Superior temporal gyrus (tissue), 1 donor: Measurements from ENCODE around the gene RSKR.
A peak's percentile ranks its signal among the peaks of the same experiment; 100 is the strongest.
"Not testable (repeated sequence)": the region's sequence is repeated elsewhere in the genome, so short reads cannot be mapped to it uniquely, and the experiment has no call there.

Source experiments
- DNase-seq: peaks from one replicate; pipeline ENCODE4 v3.0.0-alpha.2; 2016; ENCODE audit errors: extremely low spot score

RSKR gene

DNA sequence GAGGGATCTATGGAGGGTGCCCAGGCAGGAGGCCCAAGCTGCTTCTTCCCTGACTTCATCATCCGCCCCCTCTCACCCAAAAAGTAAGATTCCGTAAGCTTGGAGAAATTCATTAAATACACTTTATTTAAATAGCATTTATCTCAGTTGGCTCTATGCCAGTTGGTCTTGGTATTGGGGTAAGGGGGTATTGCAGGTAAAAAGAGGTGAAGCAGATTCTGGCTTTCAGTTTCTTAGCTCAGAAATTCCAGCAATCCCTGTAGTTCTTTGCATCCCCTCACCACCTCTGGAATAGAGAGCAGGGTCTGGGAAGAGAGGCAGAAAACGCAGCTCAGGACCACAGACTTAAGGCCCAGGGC, 36.5 kb downstream of the RSKR start:
- DNase-seq, result no peak

DNA sequence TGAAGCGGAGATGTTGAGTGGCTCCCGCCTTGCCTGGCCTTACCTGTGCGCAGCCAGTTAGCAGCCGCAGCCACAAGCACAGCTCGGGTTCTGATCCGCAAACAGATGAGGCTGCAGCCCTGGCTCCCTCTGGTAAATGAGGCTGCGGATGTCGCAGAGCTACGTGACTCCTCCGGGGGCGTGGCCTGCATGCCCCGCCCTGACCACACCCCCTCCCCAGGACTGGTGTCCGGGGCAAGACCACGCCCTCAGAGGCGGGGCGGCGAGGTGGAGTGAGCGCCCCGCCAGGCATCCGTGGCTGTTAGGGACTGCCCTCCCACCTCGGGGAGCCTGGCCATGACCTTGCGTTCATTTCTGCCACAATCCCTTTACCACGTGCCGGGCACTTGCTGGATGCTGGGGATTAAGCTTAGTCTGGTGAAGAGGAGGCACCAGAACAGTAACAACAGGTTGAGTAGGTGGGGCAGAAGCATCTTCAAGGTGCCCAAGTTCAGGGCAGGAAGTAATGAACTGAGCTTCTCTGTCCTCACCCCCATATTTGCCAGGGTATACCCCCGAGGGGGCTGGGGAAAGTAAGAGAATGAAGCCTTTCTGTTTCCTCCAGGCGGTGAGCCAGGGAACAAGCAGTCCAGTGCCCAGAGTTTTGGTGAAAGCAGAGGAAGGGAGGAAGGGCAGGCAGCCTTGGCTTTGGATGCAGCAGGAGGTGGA, 37.1 kb downstream of the RSKR start, which contains the start of gene ALDOC:
Gene ALDOC (minus strand): TSS at position 138 of the 708 bp plus-strand sequence. CDS start 1,363 bp downstream, outside the sequence.
- peak; percentile 96 for DNase-seq

DNA sequence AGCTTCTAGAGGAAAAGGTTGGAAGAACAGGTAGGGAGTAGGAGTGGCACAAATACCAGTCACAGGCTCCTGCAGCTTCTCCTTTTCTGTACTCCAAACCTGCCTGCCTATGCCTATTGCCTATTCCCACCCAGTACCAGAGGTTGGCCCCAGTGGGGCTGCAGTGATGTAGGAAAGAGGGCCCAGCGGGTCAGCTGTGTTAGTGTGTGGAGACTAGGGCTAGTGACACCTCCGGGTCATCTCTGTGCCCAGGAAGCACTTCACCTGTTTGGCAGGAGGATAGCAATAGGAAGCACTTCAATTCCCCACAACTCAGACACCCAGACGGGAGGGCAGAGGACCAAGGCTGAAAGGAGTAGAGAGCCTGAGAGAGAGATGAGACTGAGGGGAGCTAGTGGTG, 38.0 kb downstream of the RSKR start:
- DNase-seq, result not testable (repeated sequence)

DNA sequence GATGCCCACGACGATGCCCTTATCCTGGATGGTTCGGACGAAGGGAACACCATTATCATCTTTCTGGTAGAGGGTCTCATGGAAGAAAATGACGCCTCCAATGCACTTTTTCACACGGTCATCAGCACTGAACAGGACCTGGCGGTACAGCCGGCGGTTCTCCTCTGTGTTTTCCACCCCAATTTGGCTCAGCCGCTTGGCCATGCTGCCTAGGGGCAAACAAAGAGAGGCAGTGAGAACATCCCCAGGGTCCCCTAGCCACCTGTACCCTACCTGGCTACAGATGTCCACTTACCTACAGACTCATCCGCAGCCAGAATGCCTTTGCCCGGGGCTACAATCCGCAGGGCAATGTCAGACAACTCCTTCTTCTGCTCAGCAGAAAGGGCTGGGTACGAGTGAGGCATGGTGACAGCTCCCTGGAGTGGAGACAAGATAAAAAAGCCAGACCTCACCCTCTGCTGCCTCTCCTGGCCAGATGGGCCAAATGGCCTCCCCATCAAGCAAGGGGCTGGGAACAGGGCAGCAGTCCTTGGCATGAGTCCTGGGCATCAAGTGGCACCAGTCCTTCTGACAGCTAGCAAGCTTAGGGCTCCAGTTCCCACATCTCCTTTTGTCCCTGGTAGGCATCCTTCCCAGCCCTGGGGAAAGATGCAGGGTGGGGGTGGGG, 38.7 kb downstream of the RSKR start:
- peak; percentile 39 for DNase-seq

DNA sequence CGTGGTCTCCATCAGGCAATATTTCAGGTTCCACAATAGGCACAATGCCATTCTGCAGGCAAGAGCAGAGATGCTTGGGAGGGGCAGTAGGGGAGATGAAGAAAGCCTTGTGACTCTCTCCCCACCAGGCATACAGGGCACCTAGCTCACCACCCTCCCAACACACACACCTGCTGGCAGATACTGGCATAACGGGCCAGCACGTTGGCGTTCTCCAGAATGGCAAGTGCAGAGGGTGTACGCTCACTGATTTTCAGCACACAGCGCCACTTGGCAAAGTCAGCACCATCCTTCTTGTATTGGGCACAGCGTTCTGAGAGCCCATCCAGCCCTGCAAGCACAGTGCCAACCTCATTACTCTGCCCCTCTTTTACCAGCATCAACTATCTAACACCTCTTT, 39.5 kb downstream of the RSKR start:
- no peak for DNase-seq

DNA sequence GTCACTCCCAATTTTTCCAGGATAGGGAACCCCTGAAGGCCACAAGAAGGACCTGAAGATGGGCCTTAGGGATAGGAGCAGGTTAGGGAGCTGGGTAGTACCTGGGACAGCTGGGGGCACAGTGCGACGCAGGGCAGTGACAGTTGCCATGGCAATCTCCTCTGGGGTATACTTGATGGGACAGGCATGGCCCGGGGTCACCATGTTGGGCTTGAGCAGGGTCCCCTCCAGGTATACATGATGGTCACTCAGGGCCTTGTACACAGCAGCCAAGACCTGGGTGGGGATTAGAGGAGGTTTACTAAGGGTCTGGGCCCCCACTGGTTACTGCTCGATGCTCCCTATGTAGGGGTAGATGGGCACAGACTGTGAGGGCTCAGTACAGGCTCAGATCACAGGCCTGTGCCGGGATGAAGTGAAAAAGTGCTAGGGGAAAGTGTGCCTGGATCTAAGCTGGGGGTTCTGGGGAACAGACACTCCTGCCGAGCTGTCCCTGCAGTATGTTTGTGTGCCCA, 40.0 kb downstream of the RSKR start:
- DNase-seq, result no peak

DNA sequence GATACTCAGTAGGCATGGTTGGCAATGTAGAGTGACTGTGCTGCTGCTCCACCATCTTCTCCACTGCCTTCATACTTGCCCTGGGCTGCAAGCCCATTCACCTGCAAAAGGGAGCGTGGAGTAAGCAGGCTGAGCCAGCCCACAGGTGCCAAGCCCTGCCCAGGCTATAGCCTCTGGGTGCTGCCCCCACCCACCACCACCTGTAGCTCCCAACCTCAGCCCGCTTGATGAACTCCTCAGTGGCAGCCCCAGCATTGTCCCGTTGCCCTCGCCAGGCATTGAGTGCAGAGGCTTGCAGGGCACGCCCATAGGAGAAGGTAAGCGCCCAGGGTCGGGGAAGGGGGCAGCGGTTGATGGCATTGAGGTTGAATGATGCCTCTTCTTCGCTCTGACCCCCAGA, 40.5 kb downstream of the RSKR start:
- no peak for DNase-seq

DNA sequence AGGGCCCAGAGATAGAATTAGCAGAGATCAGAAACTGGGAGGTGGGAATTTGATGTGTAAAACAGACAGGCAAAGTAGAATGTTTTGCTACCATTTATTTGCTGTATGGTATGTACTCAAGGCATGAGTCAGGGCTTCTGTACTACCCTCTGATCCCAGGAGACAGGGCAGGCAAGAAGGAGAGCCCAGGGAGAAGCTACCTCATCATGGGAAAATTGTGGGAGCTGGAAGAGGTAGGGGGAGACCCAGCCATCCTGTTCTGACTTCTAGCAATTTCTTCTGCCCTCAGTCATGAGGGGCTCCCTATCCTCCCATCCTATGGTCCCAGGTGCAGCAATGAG, 41.0 kb downstream of the RSKR start:
- DNase-seq, result no peak

DNA sequence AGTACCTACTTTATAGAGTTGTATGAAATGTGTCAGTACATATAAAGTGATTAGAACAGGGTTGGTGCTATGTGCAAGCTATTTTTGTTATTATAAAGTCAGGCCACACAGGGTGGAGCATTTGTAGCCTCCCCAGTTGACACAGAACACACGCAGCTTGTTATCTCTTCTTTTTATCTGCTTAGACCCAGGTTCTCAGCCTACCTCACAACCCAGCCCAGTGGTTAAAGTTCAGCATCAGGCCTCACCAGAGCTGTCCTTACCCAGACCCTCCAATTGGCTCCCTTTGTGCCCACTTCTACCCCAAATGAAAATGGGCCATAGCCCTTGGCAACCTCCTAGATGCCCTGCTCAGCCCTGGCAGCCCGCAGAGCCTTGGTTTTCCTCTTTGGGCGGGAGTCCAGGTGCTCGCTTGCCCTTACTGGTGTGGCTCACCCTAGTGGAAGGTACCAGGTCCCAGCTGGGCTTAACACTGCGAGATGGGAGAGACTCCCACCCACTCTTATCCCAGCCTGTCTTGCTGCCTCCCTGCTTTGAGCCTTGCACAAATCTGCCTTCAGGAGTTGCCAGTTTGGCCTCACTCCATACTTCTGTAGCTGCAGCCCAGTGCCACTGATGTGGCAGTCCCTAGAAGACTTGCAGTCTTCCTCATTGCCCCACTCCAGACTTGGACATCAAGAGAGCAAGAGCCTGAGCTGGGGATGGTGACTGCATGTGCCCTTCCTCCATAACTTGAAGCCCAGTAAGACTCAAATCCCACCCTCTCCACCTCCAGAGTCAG, 41.5 kb downstream of the RSKR start:
- DNase-seq, result no peak

DNA sequence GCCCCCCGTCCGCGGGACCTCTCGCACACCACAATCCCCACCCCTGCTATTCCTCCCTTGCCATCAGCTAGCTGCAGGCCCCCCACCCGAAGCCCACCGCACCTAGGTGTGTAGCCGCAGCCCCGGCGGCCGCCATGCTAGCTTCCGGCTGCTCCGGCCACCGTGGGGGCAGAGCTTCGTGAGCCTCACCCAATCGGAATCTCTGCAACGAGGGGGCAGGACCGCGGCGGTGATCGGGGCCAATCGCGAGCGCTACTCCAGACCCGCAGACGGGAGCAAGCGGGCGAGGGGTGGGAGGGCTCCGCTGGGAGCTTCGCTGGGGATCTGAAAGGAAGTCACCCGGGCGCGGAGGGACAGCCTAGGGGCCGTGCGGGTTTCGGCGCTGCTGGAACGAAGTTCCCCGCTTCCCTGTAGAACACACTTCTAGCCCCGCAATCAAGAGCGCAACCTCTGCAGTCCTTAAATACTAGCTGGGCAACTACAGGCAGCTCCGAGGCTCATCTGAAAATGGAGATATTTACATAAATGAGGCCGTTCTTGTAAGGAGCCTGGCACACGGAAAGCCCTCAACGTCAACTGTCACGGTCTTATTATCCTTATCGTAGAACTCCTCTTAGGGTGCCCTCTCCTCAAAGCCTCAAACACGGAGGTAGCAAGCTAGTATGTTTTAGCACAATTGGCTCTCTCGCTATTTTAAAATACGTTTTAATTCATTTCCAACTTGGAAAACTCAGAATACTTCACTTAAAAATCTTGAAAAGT, 42.4 kb downstream of the RSKR start, which contains the start of gene PIGS:
Gene PIGS (minus strand): TSS at position 164 of the 762 bp plus-strand sequence. CDS start 28 bp downstream, at position 136.
- peak; percentile 93 for DNase-seq

DNA sequence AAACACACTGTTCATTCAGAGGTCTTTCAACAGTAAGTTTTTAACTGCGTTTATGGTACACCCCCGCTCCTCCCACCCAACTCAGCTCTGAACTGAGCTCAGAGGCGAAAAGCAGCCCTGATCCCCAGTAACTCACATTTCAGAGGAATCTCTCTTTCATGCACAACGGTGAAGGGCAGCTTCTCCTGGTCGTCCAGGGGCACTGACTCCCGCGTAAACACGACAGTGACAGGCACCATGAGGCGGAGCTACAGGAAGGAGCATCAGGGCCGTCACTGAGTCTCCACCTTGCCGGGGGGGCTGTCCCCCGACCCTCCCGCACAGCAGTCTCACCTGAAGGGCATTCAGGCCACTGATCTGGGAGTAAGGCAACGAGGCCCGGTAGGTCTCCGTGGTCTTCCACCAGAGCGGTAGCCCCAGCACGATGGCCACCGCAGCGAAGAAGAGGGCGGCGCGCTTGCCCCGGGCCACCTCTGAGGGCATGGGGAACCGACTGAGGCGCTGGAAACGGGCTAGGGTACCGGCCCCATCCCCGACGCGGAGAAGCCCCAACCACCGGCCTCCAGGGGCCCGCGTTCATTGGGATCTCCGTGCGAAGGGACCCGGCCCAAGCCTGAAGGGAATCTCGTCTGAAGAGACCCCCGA, 43.1 kb downstream of the RSKR start:
- no peak for DNase-seq

DNA sequence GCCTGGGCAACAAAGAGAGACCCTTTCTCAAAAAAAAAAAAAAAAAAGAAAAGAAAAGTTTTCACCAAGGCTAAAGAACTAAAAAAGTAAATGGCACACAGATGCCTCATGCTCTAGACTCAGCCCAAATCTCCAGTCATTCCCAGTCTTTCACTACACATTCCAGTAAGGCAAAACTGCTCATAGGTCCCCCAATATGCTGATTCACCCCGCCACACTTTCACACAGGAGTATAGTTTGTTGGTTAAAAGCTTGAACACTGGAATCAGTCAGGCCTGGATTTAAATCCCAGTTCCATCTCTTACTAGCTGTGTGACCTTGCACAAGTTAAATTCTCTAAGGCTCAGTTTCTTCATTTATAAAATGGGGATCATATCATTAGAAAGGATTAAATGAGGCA, 44.5 kb downstream of the RSKR start:
- no peak for DNase-seq

DNA sequence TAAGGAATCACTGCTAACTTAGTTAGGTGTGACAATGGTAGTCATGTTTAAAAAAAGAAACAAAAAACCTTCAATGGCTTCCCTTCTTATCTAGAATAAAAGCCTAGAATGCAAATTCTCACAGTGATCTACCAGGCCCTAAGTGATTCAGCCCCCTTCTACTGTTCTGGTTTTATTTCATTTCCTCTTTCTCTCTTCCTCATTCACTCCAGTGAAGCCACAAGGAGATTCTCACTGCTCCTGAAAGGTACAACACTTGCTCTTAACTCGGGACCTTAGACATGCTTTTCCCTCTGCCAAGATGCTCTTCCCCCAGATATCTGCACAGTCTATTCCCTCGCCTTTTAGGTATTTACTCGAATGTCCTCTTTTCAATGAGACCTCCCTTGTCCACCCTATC, 46.4 kb downstream of the RSKR start:
- DNase-seq, result no peak

DNA sequence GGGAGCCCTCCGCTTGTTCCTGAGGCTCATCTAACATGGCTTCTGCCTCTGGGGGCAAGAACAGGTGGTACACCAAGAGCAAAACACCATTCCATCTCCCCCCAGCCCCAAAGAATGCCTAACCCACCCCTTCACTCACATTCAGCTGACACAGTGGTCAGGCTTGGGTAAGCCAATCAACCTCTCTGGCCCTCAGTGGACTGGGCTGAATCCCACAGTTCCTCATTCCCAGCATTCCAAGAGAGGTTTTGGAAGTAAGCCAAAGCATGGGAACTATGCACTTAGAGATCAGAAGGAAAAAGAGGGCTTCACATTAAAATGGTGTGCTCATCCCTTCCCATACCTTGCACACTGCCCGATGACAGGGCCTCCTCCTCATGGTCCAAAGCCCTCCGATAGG, 50.5 kb downstream of the RSKR start:
- no peak for DNase-seq
